ENCODE measurements around the gene CNTN4.

The CNTN4 gene

GRCh38 chr3:2153547-2153946, 54.9 kb downstream of the CNTN4 start:
- no peak for DNase-seq

DNA sequence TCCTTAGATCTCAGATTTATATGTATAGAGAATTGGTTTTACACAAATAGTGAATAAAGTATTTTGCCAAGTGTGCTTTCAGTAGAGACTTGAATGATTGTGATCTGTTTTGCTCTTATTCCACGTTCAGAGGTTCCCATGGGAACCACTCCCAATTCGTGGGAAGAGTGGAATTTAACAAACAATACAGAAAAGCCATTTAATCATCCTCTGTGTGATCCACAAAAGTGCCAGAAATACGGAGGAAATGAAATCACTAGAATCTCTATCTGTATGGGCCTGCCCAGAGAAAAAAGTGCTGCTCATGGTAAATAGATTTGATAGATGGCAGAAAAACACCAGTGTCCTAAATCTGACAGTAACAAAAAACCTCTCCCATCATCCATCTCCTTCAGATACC, 56.0 kb downstream of the CNTN4 start:
- DNase-seq, result no peak

DNA sequence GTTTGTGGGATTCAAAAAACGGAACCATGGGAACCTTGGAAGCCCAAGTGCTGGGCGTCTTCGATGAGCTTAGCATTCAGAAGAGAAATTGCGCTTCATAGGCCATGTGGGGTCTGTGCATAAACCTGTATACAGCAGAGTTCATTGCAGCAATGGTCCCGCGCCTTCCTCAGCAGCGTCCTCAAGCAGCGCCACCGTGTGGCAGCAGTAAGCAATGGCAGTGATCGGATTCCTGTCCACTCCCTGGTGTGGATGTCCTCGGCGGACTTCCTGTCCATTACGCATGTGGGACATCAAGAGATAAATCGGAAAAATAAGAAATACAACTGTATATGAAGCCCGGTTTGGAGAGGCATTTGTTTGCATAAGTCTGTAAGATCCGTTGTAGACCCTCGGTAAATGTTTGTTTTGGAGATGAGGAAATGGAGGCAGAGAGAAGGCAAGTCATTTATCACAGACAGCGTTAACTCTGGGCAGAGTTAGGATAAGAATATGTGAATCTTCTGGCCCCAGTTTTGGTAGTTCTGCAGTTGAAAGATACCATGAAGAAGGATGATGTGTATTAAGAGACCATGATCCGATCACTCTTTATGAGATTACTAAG, 57.7 kb downstream of the CNTN4 start:
- DNase-seq, result no peak

DNA sequence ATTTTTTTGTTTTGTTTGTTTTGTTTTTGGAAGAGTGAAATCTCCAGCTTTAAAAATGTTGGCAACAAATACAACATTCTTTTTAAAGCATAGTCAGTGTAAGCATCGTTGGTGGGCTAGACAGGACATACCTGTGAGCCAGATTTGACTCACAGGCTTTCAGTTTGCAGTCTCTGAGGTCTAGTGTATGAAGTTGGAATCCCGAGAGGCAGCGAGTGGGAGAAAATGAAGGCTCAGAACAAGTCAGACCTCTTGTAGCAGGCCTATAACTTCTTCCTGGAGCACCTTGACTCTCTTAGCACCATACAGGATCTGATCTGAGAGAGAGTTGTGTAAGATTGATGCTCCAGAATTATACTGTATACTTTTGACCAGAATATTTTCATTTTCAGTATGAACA, 60.2 kb downstream of the CNTN4 start:
- no peak for DNase-seq

GRCh38 chr3:2166552-2166951, 67.9 kb downstream of the CNTN4 start:
- no peak for DNase-seq

DNA sequence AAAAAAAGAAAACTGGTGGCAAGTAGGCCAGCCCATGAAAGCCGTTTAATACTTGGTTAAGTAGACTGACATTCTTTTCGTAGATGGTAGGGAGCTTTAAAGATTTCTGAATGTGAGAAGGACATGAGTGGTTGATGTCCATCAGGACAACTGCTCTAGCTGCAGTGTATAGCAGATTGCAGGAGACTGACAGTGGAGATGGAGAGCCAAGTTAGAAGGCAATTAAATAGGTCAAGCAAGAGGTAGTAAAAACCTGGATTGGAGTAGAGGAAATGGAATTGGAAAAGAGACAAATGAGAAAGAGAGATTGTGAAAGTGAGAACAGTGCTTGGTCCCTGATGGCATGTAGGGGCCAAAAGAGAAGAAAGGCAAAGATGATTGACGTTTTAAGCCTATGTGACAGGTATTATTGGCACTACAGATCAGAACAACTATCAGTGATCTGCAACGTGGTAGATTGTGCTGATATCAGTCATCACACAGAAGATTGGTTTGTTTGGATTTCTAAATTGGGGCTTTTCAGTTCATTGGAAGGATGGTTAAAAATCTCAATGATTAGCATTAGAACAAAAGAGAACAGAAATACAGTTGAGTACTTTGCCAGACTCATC, 74.0 kb downstream of the CNTN4 start:
- DNase-seq, result no peak

DNA sequence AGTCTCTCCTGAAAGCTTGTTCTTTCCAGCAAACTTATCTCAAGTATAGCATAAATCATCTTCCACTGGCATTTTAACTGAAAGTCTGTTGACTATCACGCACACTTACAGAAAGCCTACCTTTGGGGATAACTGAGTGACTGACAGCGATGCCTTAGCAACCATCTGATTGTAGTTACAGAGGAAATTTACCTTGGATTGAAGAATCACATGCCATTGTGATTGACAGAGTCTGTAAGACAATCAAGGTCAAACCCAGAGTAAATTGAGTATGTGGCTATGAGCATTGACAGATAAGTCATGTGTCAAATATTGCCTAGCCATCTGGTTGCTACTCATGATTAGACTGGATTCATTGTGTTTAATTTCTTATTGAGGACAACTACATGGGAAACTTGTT, 82.0 kb downstream of the CNTN4 start:
- DNase-seq, result no peak

DNA sequence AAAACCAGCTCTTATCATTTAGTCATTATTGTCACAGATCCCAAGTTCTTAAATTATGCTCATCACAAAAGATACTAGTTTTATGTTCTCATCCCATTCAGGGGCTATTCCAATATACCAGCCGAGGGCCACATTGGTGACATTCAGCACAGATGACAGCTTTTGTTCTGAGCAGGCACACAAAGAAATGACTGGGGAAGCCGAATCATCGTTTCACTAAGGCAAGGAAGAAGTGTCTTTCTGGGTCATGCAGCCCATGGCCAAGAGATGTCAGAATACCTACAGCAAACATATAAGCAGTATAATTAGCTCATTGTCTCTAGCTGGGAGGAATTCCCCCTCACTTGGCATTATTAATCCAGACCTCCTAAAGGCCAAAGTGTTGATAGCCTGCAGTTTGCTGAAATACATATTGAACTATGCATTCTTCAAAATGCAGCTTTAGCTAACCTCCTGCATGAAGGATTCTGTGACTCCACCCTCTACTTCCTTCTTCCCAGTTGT, 100.2 kb downstream of the CNTN4 start:
- no peak for DNase-seq

DNA sequence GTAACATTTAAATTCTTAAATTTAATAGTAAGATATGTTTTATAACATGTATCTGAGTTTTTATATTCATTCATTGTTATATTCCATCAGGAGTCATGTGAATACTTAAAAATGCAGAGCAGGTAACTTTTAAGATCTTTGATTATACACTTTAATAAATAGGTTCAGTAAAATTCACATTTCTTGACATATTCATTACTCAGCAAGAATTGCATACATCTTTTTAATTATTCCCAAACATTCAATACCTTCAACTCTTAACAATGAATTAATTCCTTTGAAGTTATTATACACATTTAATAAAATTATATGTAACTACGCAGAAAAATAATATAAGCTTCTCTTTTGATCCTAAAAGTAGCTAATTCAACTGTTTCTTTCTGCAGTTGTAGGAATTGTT, 105.4 kb downstream of the CNTN4 start:
- no peak for DNase-seq

GRCh38 chr3:2205692-2206091, 107.0 kb downstream of the CNTN4 start:
- DNase-seq, result no peak

GRCh38 chr3:2206536-2206935, 107.9 kb downstream of the CNTN4 start:
- no peak for DNase-seq

GRCh38 chr3:2211568-2211967, 112.9 kb downstream of the CNTN4 start:
- no peak for DNase-seq

DNA sequence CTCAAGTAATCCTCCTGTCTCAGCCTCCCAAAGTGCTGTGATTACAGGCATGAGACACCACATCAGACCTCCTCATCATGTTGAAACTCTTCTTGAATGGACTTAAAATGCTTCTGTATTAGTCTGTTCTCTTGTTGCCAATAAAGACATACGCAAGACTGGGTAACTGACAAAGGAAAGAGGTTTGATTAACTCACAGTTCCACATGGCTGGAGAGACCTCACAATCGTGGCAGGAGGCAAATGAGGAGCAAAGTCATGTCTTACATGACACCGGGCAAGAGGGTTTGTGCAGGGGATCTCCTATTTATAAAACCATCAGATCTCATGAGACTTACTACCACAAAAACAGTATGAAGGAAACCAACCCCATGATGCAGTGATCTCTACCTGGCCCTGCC, 113.5 kb downstream of the CNTN4 start:
- DNase-seq, result no peak

GRCh38 chr3:2218375-2218774, 119.7 kb downstream of the CNTN4 start:
- no peak for DNase-seq

DNA sequence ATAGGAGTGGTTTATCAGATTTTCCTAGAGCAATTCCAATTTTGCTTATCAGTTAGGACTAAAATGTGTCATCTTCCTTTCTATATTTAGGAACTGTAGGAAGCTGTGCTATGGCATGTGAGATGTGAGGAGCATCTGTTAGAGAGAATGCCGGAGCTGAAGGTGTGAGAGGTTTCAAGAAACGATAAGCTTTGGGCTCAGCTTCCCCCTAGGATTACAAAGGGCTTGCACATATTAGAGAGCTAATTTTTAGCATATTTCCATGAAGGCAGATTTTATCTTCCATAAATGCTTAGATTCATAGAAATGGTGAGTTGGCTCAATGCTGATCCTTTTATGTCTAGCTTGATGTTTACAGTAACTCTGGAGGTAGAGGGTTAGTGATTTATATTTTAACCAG, 120.2 kb downstream of the CNTN4 start:
- no peak for DNase-seq

DNA sequence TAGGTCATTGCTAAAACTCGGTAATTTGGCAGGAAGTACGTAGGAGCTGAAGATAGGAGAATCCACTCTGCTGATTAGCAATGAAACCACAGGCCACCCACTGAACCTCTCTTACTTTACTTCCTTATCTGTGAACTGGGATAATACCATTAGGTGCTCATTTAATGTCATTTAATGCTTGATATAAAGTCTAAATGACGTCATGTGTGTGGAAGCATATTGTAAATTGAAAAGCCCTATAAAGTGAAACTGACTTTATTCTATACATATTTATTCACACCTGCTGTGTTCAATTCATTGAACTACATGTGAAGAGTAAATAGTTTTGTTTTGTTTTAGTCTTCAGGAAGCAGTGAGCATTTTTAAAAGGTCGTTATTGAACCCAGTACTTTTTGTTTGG, 137.5 kb downstream of the CNTN4 start:
- no peak for DNase-seq

- no peak for DNase-seq
Measured at GRCh38 chr3:2244137-2244536, 145.5 kb downstream of the CNTN4 start.

DNA sequence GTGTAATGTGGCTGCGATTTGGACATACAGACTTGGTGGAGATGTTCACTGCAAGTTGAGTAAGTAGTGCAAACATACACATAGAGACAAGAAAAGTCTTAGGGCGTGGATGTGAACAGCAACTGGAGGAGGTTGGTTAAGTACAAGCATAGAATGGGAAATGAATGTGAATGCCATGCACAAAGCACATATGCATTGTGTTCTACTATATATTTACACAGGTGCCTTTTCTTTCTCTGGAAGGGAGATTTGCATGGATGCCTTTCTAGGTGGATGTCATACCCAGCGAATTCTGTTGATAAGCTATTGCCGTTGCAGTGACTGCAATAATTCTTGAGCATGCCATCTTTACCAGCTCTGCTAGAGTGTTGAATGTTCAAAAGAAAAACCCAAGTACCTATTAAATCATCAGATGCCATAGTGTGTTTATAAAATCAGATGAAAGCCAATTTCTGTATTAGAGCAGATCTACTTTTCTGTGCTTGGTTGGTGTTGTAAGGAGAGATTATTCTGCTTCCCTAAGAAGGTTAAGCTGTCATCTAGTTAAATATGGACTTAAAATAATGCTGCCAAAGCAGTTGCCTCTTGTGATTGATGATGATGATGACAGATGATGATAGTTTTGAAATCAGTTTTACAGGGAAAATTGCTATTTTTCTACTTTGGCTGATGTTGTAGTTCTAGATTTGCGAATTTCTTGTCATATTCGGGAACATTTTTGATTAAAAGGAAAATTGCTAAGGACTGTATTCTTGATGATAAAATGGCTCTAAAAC, 148.4 kb downstream of the CNTN4 start:
- DNase-seq, result no peak

GRCh38 chr3:2247831-2248230, 149.2 kb downstream of the CNTN4 start:
- no peak for DNase-seq

DNA sequence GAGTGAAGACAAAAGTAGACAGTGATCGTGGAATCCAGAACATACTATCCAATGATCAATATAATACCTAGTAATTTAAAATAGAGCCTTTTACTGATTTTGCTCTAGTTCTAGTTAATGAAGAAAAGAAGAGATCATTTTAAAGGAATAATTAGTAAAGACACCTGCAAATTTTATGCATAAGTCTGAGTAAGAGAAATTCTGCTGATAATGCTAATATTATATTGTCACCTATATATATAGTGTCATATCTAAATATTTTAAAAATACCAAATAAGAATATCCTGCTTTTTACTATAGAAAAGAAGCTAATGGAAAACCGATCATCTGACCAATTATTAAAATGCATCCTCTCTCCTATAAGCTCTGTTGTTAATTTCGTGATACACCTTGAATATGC, 152.1 kb downstream of the CNTN4 start:
- DNase-seq, result no peak

DNA sequence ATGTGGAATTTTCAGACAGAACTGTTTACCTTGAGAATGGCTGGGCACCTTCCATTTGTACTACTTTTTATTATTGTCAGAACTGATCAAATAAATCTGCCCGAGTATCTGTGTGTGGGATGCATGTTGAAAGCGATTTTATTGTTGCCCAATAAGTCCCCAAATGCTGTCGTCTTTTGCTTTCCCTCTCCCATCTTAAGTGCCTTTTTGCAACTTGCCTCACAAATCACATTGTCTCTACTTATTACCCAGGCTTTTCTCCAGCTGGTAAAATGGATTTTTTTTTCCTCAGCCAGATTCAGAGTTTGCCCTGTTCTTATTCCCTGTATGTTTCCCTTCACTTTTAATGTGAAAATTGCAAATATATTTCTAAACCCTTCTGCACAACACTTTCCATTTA, 163.1 kb downstream of the CNTN4 start:
- no peak for DNase-seq

DNA sequence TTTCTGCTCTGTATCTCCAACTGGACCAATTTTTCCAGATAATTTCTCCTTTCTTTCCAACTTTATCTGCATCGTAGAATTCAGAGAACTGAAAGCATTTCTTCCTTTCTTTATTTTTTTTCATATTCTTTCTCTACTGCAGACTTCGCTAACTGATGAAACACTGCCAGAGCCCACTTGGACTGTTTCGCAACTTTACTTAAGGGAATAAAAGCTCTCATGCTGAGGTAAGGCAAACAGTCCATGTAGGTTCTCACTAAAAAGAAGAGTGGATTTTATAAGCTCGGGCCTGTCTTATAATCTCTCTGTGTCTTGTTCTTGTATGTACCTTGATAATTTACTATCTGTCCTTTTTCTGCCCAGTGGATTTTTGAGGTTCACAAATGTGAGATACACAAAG, 163.5 kb downstream of the CNTN4 start:
- DNase-seq, result no peak

DNA sequence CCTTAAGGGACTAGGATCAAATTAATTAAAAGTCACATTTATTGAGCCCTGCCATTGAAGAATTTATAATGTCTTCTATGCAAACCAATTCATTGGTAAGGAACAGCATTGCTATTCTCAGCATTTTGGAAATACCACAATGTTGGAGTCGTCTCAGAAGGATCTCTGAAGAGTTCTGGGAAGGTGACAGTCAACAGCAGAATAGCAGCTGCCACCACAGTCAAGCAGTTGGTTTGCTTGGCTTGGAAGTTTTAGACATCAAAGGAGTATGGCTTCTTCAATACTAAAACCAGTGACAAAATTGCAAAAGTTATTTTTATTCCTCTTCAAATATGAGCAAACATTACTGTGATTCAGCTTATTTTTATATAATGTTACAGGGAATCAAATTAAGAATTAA, 167.9 kb downstream of the CNTN4 start:
- no peak for DNase-seq

DNA sequence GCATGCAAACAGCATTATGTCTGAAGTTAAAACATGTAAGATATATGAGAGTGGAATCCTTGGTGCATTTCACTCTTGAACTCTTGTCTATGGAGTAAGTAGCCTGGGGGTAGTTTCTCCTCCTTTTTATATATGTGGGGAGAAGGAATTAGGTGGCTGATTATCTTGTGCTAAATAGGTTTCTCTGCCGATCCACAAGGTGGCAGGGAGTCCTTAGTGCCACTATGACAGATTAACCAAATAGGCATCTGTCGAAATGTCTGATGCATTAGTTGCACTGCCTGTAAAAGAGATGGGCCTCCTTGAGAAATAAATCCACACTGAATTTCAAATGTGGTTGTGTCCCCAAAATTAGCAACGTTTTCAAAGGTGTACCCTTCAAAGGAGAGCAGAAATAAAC, 170.1 kb downstream of the CNTN4 start:
- DNase-seq, result no peak

Data from inflammatory macrophage treated with lipopolysaccharide for 1 hour (primary cell).